Uterus (tissue), 4 donors: ENCODE data around the gene CRYZ. TPM values are rescaled to one million over a fixed set of nuclear protein-coding genes. Genes with fewer than 3 reads are reported as not detected.

Source experiments
- DNase-seq, 2 donors: peaks; one replicate each; pipeline ENCODE4 v3.0.0-alpha.2; 2019 to 2020
- H3K27ac ChIP-seq, 2 donors: fragments of 200-600 bp; sonication (generic); 1 replicate in 1 of 2; 2 replicates in 1 of 2; pipeline ENCODE4 v1.5.1; 2016 to 2018
- H3K27me3 ChIP-seq, 2 donors: fragments of 200-600 bp; sonication (generic); one replicate each; pipeline ENCODE4 v1.5.1; 2018 to 2019; ENCODE audit warnings: control low read depth in 1 of 2
- H3K36me3 ChIP-seq, 2 donors: fragments of 200-600 bp; sonication (generic); one replicate each; pipeline ENCODE4 v1.5.1; 2019; ENCODE audit warnings: control low read depth in 1 of 2
- H3K4me1 ChIP-seq, 2 donors: fragments of 200-600 bp; sonication (generic); one replicate each; pipeline ENCODE4 v1.5.1; 2018 to 2019; ENCODE audit warnings: control low read depth in 1 of 2
- H3K4me3 ChIP-seq, 2 donors: fragments of 200-600 bp; sonication (generic); 1 replicate in 1 of 2; 2 replicates in 1 of 2; pipeline ENCODE4 v1.5.1; 2018 to 2019; ENCODE audit warnings: mild to moderate bottlenecking in 1 of 2
- H3K9me3 ChIP-seq, 2 donors: fragments of 200-600 bp; sonication (generic); one replicate each; pipeline ENCODE4 v1.5.1; 2019; ENCODE audit warnings: control low read depth in 1 of 2
- CTCF ChIP-seq, 4 experiments: fragments of 200-600 bp in 2 of 4; fragments of 450-650 bp in 2 of 4; sonication (generic) in 2 of 4; IDR thresholded peaks; one replicate each; pipeline ENCODE4 v1.5.1; 2016 to 2019; ENCODE audit warnings: antibody characterized with exemption in 4 of 4, mild to moderate bottlenecking in 2 of 4, moderate library complexity in 1 of 4
- POLR2A ChIP-seq, 2 donors: fragments of 450-650 bp; IDR thresholded peaks; one replicate each; pipeline ENCODE4 v1.6.1; 2016; ENCODE audit warnings: antibody characterized with exemption in 2 of 2, mild to moderate bottlenecking in 1 of 2, moderate library complexity in 1 of 2
- intact Hi-C: fragments of 100-400 bp; cut with DNase I; formaldehyde crosslinking; loops from one replicate; pipeline ENCODE4 v1.15.1; 2023; ENCODE audit warnings: low total_unique reads
- total RNA-seq, 4 donors: library from RNA; depleted of rRNA in 3 of 4; stranded (reverse); fragments of >200 nt in 3 of 4; gene quantifications; one replicate each; pipeline versions ENCODE4 v1.1.0 to v1.2.4, GENCODE V29; 2014 to 2023
- donor health status: DM: yes; HTN: yes; CAD: no.

CRYZ gene
- 10 to 100 TPM; 22.4 to 53.7 (median 36.4) TPM for total RNA-seq

- Histone ChIP-seq H3K9me3 (no peaks in the 10 kb centered on the region), H3K36me3 (no peaks in the 10 kb centered on the region), H3K4me3 (peak within 1 kb of the TSS; percentile 78 to 79), H3K27ac (peak within 1 kb of the TSS; percentile 88 to 91), H3K4me1 (peaks cover 0 to 17% of the 10 kb centered on the region in 2 donors), H3K27me3 (no peaks in the 10 kb centered on the region)
- DNase-seq = peak; percentile 91 to 93
- intact Hi-C loops = no loop called here
- TF ChIP-seq POLR2A (IDR thresholded peaks at IDR 0.05) (peak; percentile 46 to 49), CTCF (IDR thresholded peaks at IDR 0.05) (peak in 2 of 4 experiments; percentile 30 to 32)
These were observed at the start of gene CRYZ, which contains the start of gene TYW3 for GRCh38 chr1:74732960-74733603. CRYZ (minus strand) TSS chr1:74733050; CDS start chr1:74724821, 8,229 bp downstream. TYW3 (plus strand) TSS chr1:74733152; CDS start chr1:74733245, 93 bp downstream.

GRCh38 chr1:74780594-74780993 is 47.7 kb upstream of the CRYZ start:
- TF ChIP-seq POLR2A (IDR thresholded peaks at IDR 0.05) (no peak), CTCF (IDR thresholded peaks at IDR 0.05) (no peak)
- Histone ChIP-seq H3K27me3 (no peaks in the 10 kb centered on the region), H3K9me3 (no peaks in the 10 kb centered on the region), H3K4me3 (no peak overlapping the region), H3K36me3 (no peaks in the 10 kb centered on the region), H3K4me1 (no peaks in the 10 kb centered on the region), H3K27ac (no peak overlapping the region)
- no peak for DNase-seq
- intact Hi-C loops = no loop called here

- H3K4me3 ChIP-seq = no peak overlapping the region
- H3K4me1 ChIP-seq = no peaks in the 10 kb centered on the region
- no peaks in the 10 kb centered on the region for H3K9me3 ChIP-seq
- intact Hi-C loops = no loop called here
- DNase-seq = no peak
- TF ChIP-seq CTCF (IDR thresholded peaks at IDR 0.05) (no peak), POLR2A (IDR thresholded peaks at IDR 0.05) (no peak)
- no peak overlapping the region for H3K27ac ChIP-seq
- H3K27me3 ChIP-seq = no peaks in the 10 kb centered on the region
- H3K36me3 ChIP-seq = no peaks in the 10 kb centered on the region
These were observed 46.9 kb upstream of the CRYZ start for GRCh38 chr1:74779750-74780149.

- no peak overlapping the region for H3K27ac ChIP-seq
- H3K27me3 ChIP-seq = peaks cover 0 to 4% of the 10 kb centered on the region in 2 donors
- H3K9me3 ChIP-seq = no peaks in the 10 kb centered on the region
- intact Hi-C loops = no loop called here
- H3K4me3 ChIP-seq = no peak overlapping the region
- no peak for DNase-seq
- H3K4me1 ChIP-seq = no peaks in the 10 kb centered on the region
- TF ChIP-seq POLR2A (IDR thresholded peaks at IDR 0.05) = no peak
- TF ChIP-seq CTCF (IDR thresholded peaks at IDR 0.05) = no peak
- H3K36me3 ChIP-seq = no peaks in the 10 kb centered on the region
These were observed 44.7 kb upstream of the CRYZ start for GRCh38 chr1:74777525-74777924.

- Histone ChIP-seq H3K4me1 (no peaks in the 10 kb centered on the region), H3K27me3 (peaks cover 0 to 4% of the 10 kb centered on the region in 2 donors), H3K36me3 (no peaks in the 10 kb centered on the region), H3K4me3 (no peak overlapping the region), H3K9me3 (no peaks in the 10 kb centered on the region), H3K27ac (no peak overlapping the region)
- no peak for DNase-seq
- TF ChIP-seq CTCF (IDR thresholded peaks at IDR 0.05) (no peak), POLR2A (IDR thresholded peaks at IDR 0.05) (no peak)
- intact Hi-C loops = no loop called here
These were observed 42.9 kb upstream of the CRYZ start for GRCh38 chr1:74775735-74776134.
